ENCODE results near the gene AKAP11. TPM values are rescaled to one million over a fixed set of nuclear protein-coding genes. Genes with fewer than 3 reads are reported as not detected.

The AKAP11 gene
- total and polyA plus RNA-seq, 2 of the 8 experiments (the other 6 are each of a cell fraction or from before 2014, with no cell fraction given), result 4.5 to 21.9 TPM

GRCh38 chr13:42350141-42350540 lies 78.2 kb downstream of the AKAP11 start:
- FAIRE-seq (no peak), DNase-seq (ENCODE audit: low read depth in 1 of 2, low spot score in 2 of 2) (no peak)
- Histone ChIP-seq H3K4me2 (ENCODE audit: insufficient read depth in 1 of 2, low read depth in 2 of 2, low read length in 2 of 2) (no peak overlapping the region), H4K8ac (ENCODE audit: extremely low read depth, insufficient read depth, low read length) (no peak overlapping the region), H2BK15ac (ENCODE audit: low read length) (no peak overlapping the region), H3K4me1 (replicated peaks in 1 of 4; ENCODE audit: control insufficient read depth in 3 of 4, insufficient read depth in 4 of 4, low read length in 3 of 4) (peaks cover 0 to 2% (median 0%) of the 10 kb centered on the region in 4 experiments; a peak in 1 of 7 replicates), H3K18ac (ENCODE audit: extremely low read depth, low read length) (no peak overlapping the region), H3K14ac (ENCODE audit: insufficient read length) (no peak overlapping the region), H2BK120ac (replicated peaks; ENCODE audit: low read depth, low read length) (no peak overlapping the region), H4K5ac (ENCODE audit: insufficient read length, low read depth, low read length) (no peak overlapping the region), H2BK12ac (ENCODE audit: low read depth, low read length) (no peak overlapping the region), H3K56ac (replicated peaks; ENCODE audit: insufficient read length, low read depth, low read length) (no peak overlapping the region), H3K36me3 (ENCODE audit: control insufficient read depth in 2 of 4, insufficient read depth in 4 of 4, low read length in 3 of 4) (no peaks in the 10 kb centered on the region), H2BK20ac (ENCODE audit: low read length) (no peak overlapping the region), H3K27ac (ENCODE audit: low read depth, low read length) (no peak overlapping the region), H3K23ac (ENCODE audit: insufficient read length) (no peak overlapping the region), H3K79me2 (ENCODE audit: control insufficient read depth in 1 of 2, insufficient read depth in 2 of 2, low read length in 2 of 2) (no peaks in the 10 kb centered on the region), H4K91ac (replicated peaks; ENCODE audit: insufficient read length, low read length) (no peak overlapping the region), H2AK5ac (ENCODE audit: low read depth, low read length) (no peak overlapping the region), H2AFZ (ENCODE audit: low read length) (no peak overlapping the region), H3K27me3 (replicated peaks in 1 of 4; ENCODE audit: control insufficient read depth in 3 of 4, extremely low read depth in 1 of 4, insufficient read depth in 3 of 4, low read length in 3 of 4) (no peaks in the 10 kb centered on the region), H4K20me1 (replicated peaks in 1 of 2; ENCODE audit: control insufficient read depth in 1 of 2, insufficient read depth in 2 of 2, low read length in 2 of 2) (no peaks in the 10 kb centered on the region), H3K79me1 (ENCODE audit: low read depth, low read length) (no peaks in the 10 kb centered on the region), H3K9me3 (ENCODE audit: insufficient read depth in 2 of 2, low read depth in 1 of 2, low read length in 1 of 2) (no peaks in the 10 kb centered on the region), H3K4ac (replicated peaks; ENCODE audit: insufficient read length, low read depth, low read length) (no peak overlapping the region), H3K4me3 (ENCODE audit: extremely low read depth in 1 of 4, insufficient read depth in 2 of 4, low read depth in 3 of 4, low read length in 4 of 4) (no peak overlapping the region), H3K23me2 (ENCODE audit: low read depth, low read length) (no peaks in the 10 kb centered on the region), H2BK5ac (ENCODE audit: low read depth, low read length) (no peak overlapping the region), H3K9ac (replicated peaks in 1 of 4; ENCODE audit: extremely low read depth in 1 of 4, low read depth in 3 of 4, low read length in 3 of 4) (no peak overlapping the region)
- POLR2A ChIA-PET (ENCODE audit: partially characterized antibody), result interaction anchor here (0.8 kb wide), 1 partner anchor 16 kb away, joined by 3 read pairs; no protein-coding TSS in a partner anchor
- TF ChIP-seq CTBP2 (IDR thresholded peaks at IDR 0.05; ENCODE audit: borderline replicate concordance, insufficient read depth, insufficient read length, low read length) (no peak), BACH1 (IDR thresholded peaks at IDR 0.05; ENCODE audit: low read length) (no peak), GABPA (IDR thresholded peaks at IDR 0.05; ENCODE audit: borderline replicate concordance, insufficient read depth, low read length) (no peak), CHD1 (IDR thresholded peaks at IDR 0.05; ENCODE audit: low read depth, low read length) (no peak), JUN (IDR thresholded peaks at IDR 0.05; ENCODE audit: low read depth, low read length) (no peak)
- CTCF ChIA-PET (ENCODE audit: partially characterized antibody), result no interaction called here
- 69% methylated on average over 4 of the region's 4 CpGs; no CpG with 5 or more reads in 1 of the 2 experiments for WGBS, 2 experiments (ENCODE audit: extremely low coverage in 1 of 2, insufficient coverage in 1 of 2, insufficient read length in 1 of 2, insufficient replicate concordance in 2 of 2, low coverage in 1 of 2, low lambda C conversion rate in 2 of 2, missing lambda C conversion rate in 1 of 2)
